ENCODE results near the gene SSBP4.

DNA sequence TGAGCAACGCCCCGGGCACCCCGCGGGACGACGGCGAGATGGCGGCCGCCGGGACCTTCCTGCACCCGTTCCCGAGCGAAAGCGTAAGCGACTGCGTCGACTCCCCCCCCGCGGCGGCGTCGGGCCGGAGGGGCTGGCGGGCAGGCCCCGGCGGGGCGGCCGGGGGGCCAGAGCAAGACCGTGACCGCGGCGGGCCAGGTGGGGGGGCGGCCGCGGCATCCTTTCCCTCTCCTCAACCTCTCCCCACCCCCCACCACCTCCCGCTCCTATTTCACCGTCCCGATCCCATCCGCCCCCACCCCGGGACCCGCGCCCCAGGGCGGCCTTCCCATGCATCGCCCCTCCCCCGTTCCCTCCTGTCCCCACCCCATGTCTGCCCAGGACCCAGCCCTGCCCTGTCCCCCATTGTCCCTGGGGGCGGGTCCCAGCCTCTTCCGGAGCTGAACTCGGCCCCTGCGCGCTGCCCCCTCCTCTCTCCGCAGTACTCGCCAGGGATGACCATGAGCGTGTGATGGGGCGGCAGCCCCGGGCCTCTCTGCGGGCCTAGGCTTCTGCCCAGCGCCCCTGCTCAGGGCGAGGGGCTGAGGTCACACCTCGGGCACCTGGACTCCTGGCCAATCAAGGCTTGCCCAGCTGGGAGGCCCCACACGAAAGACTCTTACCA, 14.7 kb downstream of the SSBP4 start:
- TF ChIP-seq, protein P1, sequence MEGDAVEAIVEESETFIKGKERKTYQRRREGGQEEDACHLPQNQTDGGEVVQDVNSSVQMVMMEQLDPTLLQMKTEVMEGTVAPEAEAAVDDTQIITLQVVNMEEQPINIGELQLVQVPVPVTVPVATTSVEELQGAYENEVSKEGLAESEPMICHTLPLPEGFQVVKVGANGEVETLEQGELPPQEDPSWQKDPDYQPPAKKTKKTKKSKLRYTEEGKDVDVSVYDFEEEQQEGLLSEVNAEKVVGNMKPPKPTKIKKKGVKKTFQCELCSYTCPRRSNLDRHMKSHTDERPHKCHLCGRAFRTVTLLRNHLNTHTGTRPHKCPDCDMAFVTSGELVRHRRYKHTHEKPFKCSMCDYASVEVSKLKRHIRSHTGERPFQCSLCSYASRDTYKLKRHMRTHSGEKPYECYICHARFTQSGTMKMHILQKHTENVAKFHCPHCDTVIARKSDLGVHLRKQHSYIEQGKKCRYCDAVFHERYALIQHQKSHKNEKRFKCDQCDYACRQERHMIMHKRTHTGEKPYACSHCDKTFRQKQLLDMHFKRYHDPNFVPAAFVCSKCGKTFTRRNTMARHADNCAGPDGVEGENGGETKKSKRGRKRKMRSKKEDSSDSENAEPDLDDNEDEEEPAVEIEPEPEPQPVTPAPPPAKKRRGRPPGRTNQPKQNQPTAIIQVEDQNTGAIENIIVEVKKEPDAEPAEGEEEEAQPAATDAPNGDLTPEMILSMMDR (IDR thresholded peaks at IDR 0.05 in 2 of 3, conservative IDR thresholded peaks at IDR 0.05 in 1 of 3; ENCODE audit: borderline replicate concordance in 1 of 3, insufficient read depth in 1 of 3, low read depth in 2 of 3, low read length in 2 of 3) = no peak
- TF ChIP-seq POLR2AphosphoS5 (IDR thresholded peaks at IDR 0.05; ENCODE audit: low read depth, low read length) = no peak

All from HCT116 (cell line).